HCT116 (cell line): ENCODE results near the gene RPL35A. TPM values are rescaled to one million over a fixed set of nuclear protein-coding genes. Genes with fewer than 3 reads are reported as not detected.

Experiments used
- ATAC-seq: fragments of 200-7000 bp; cut with Tn5 transposase; 2 replicates; pipeline ENCODE4 v1.9.1; 2020; ENCODE audit warnings: mild to moderate bottlenecking, moderate library complexity
- BruUV-seq: library from RNA; stranded (reverse); fragments of 400-500 nt; replicated peaks from 2 replicates; lab custom pipeline; 2021; lab: Mats Ljungman, UMichigan
- CTCF ChIA-PET: fragments of 300-600 bp; sonication (Branson Sonifier 250); formaldehyde crosslinking; loops from one replicate; lab custom pipeline; 2021; ENCODE audit warnings: antibody characterized with exemption; lab: Charles Lee
- POLR2A ChIA-PET: fragments of 300-600, 350-600 bp; sonication (Branson Sonifier 250); formaldehyde crosslinking; loops from one replicate; lab custom pipeline; 2021; ENCODE audit warnings: antibody characterized with exemption; lab: Charles Lee
- RAD21 ChIA-PET, 2 experiments: fragments of 300-600 bp; sonication (Branson Sonifier 250); formaldehyde crosslinking; loops; one replicate each; lab custom pipeline; 2023; ENCODE audit warnings: low total read pairs in 2 of 2; ENCODE audit not compliant: uncharacterized antibody in 2 of 2, unreplicated experiment in 2 of 2, low non-redundant PET in 1 of 2; lab: Charles Lee
- DNase-seq: peaks from one replicate; pipeline ENCODE4 v3.0.0-alpha.2; 2010; ENCODE audit warnings: low read depth, low spot score
- H2AFZ ChIP-seq: fragments of 200-600 bp; shearing (Covaris generic), sonication (generic); 2 replicates; pipeline ENCODE4 v1.6.1; 2017; ENCODE audit warnings: low read depth, mixed run types, mixed read lengths, antibody characterized with exemption, low read length; ENCODE audit not compliant: poor library complexity, severe bottlenecking
- H3K27ac ChIP-seq: 2 replicates; pipeline ENCODE4 v1.5.1; 2012; ENCODE audit warnings: low read depth, low read length
- H3K27me3 ChIP-seq: fragments of 200-600 bp; sonication (generic); 2 replicates; pipeline ENCODE4 v1.6.1; 2016; ENCODE audit warnings: mixed run types, low read length, mixed read lengths; ENCODE audit not compliant: insufficient read depth
- H3K36me3 ChIP-seq, 2 experiments: fragments of 200-500 bp in 1 of 2; fragments of 200-600 bp in 1 of 2; sonication (Bioruptor generic) in 1 of 2; sonication (generic) in 1 of 2; 2 replicates each; pipeline versions ENCODE4 v1.5.1 to v1.6.1; 2014 to 2016; ENCODE audit warnings: low read length in 2 of 2, inconsistent platforms in 1 of 2, mixed read lengths in 1 of 2, mixed run types in 1 of 2; ENCODE audit not compliant: insufficient read depth in 2 of 2, control insufficient read depth in 1 of 2
- H3K4me1 ChIP-seq, 2 experiments: fragments of 200-600 bp in 1 of 2; sonication (generic) in 1 of 2; 2 replicates each; pipeline versions ENCODE4 v1.5.1 to v1.6.1; 2012 to 2017; ENCODE audit warnings: low read length in 2 of 2, inconsistent platforms in 1 of 2, mild to moderate bottlenecking in 1 of 2, mixed read lengths in 1 of 2, mixed run types in 1 of 2, moderate library complexity in 1 of 2; ENCODE audit not compliant: insufficient read depth in 2 of 2, control insufficient read depth in 1 of 2
- H3K4me2 ChIP-seq: fragments of 200-600 bp; sonication (generic); 2 replicates; pipeline ENCODE4 v1.6.1; 2017; ENCODE audit warnings: mixed run types, low read length, mixed read lengths
- H3K4me3 ChIP-seq, 2 experiments: fragments of 200-600 bp in 1 of 2; sonication (generic) in 1 of 2; replicated peaks in 1 of 2; 2 replicates each; pipeline ENCODE4 v1.5.1; 2011 to 2016; ENCODE audit warnings: low read length in 2 of 2, control low read depth in 1 of 2, low read depth in 1 of 2, mild to moderate bottlenecking in 1 of 2, mixed read lengths in 1 of 2, mixed run types in 1 of 2
- H3K79me2 ChIP-seq: fragments of 200-600 bp; sonication (generic); 2 replicates; pipeline ENCODE4 v1.6.1; 2017; ENCODE audit warnings: mild to moderate bottlenecking, mixed run types, low read length, moderate library complexity, mixed read lengths; ENCODE audit not compliant: insufficient read depth
- H3K9ac ChIP-seq: fragments of 200-600 bp; sonication (generic); 2 replicates; pipeline ENCODE4 v1.6.1; 2016; ENCODE audit warnings: low read length, mixed read lengths
- H3K9me2 ChIP-seq: fragments of 200-600 bp; sonication (generic), shearing (Covaris generic); 2 replicates; pipeline ENCODE4 v1.6.1; 2017; ENCODE audit warnings: mixed run types, mild to moderate bottlenecking, moderate library complexity; ENCODE audit not compliant: insufficient read depth
- H3K9me3 ChIP-seq, 2 experiments: fragments of 200-500 bp in 1 of 2; fragments of 200-600 bp in 1 of 2; sonication (Bioruptor generic) in 1 of 2; sonication (generic) in 1 of 2; 2 replicates each; pipeline ENCODE4 v1.6.1; 2014 to 2017; ENCODE audit warnings: low read length in 2 of 2, mixed read lengths in 2 of 2, inconsistent platforms in 1 of 2, low read depth in 1 of 2, mild to moderate bottlenecking in 1 of 2, mixed run types in 1 of 2, moderate library complexity in 1 of 2; ENCODE audit not compliant: control insufficient read depth in 1 of 2, insufficient read depth in 1 of 2
- H4K20me1 ChIP-seq: fragments of 200-600 bp; sonication (generic), shearing (Covaris generic); 2 replicates; pipeline ENCODE4 v1.6.1; 2017; ENCODE audit warnings: mixed run types, mild to moderate bottlenecking, moderate library complexity; ENCODE audit not compliant: insufficient read depth
- ATF3 ChIP-seq: IDR thresholded peaks from 2 replicates; pipeline ENCODE4 v1.6.1; 2012
- CBX3 ChIP-seq: IDR thresholded peaks from 2 replicates; pipeline ENCODE4 v1.6.1; 2012; ENCODE audit warnings: low read depth
- CEBPB ChIP-seq: IDR thresholded peaks from 2 replicates; pipeline ENCODE4 v1.6.1; 2012; ENCODE audit warnings: low read depth
- ELF1 ChIP-seq: IDR thresholded peaks from 2 replicates; pipeline ENCODE4 v1.6.1; 2012; ENCODE audit warnings: low read depth, borderline replicate concordance
- EZH2 ChIP-seq: fragments of 200-600 bp; sonication (generic); IDR thresholded peaks from 2 replicates; pipeline ENCODE4 v1.6.1; 2017; ENCODE audit warnings: antibody characterized with exemption, mixed run types
- FOSL1 ChIP-seq: IDR thresholded peaks from 2 replicates; pipeline ENCODE4 v1.6.1; 2012; ENCODE audit warnings: low read depth
- JUND ChIP-seq: IDR thresholded peaks from 2 replicates; pipeline ENCODE4 v1.6.1; 2012
- POLR2A ChIP-seq: IDR thresholded peaks from 2 replicates; pipeline ENCODE4 v1.7.0; 2011; ENCODE audit warnings: borderline replicate concordance; ENCODE audit not compliant: insufficient read depth, insufficient read length; ENCODE audit errors: extremely low read depth
- POLR2AphosphoS5 ChIP-seq: IDR thresholded peaks from 2 replicates; pipeline ENCODE4 v1.6.1; 2011; ENCODE audit warnings: mild to moderate bottlenecking, low read depth, low read length, moderate library complexity
- RAD21 ChIP-seq: IDR thresholded peaks from 2 replicates; pipeline ENCODE4 v1.6.1; 2012; ENCODE audit warnings: low read depth, mild to moderate bottlenecking
- SIN3A ChIP-seq: IDR thresholded peaks from 2 replicates; pipeline ENCODE4 v1.6.1; 2012; ENCODE audit warnings: low read depth
- TCF7L2 ChIP-seq: IDR thresholded peaks from 2 replicates; pipeline ENCODE4 v1.7.0; 2011; ENCODE audit warnings: borderline replicate concordance, inconsistent platforms; ENCODE audit not compliant: insufficient read depth, insufficient read length; ENCODE audit errors: extremely low read depth
- YY1 ChIP-seq: IDR thresholded peaks from 2 replicates; pipeline ENCODE4 v1.6.1; 2011; ENCODE audit warnings: low read length, low read depth, moderate library complexity, mild to moderate bottlenecking; ENCODE audit not compliant: insufficient replicate concordance; ENCODE audit errors: extremely low read depth
- ZBTB33 ChIP-seq: IDR thresholded peaks from 2 replicates; pipeline ENCODE4 v1.6.1; 2011; ENCODE audit warnings: mild to moderate bottlenecking, low read length, moderate library complexity; ENCODE audit not compliant: insufficient replicate concordance; ENCODE audit errors: extremely low read depth
- ZNF274 ChIP-seq: fragments of 200-500 bp; sonication (Bioruptor generic); IDR thresholded peaks from 2 replicates; pipeline ENCODE4 v1.6.1; 2014; ENCODE audit warnings: mild to moderate bottlenecking, low read depth, low read length, inconsistent platforms
- intact Hi-C: fragments of 100-400 bp; cut with micrococcal nuclease; formaldehyde crosslinking; loops from 2 replicates; pipeline ENCODE4 v1.10.0; 2022
- total RNA-seq: library from RNA; stranded (reverse); gene quantifications from one replicate; pipeline ENCODE4 v1.2.1, GENCODE V29; 2021; ENCODE audit not compliant: unreplicated experiment
- TF ChIP-seq, protein P1 (sequence below), 3 experiments: fragments of 200-600 bp in 1 of 3; sonication (generic) in 1 of 3; IDR thresholded peaks in 2 of 3; conservative IDR thresholded peaks in 1 of 3; 2 replicates each; pipeline ENCODE4 v1.5.1; 2012 to 2017; ENCODE audit warnings: low read depth in 2 of 3, low read length in 2 of 3, antibody characterized with exemption in 1 of 3, borderline replicate concordance in 1 of 3, control low read depth in 1 of 3, mild to moderate bottlenecking in 1 of 3, mixed read lengths in 1 of 3, mixed run types in 1 of 3, moderate library complexity in 1 of 3; ENCODE audit not compliant: insufficient read depth in 1 of 3
- TF ChIP-seq, protein P2 (sequence below): IDR thresholded peaks from 2 replicates; pipeline ENCODE4 v1.6.1; 2012

RPL35A gene
- total RNA-seq, 1 experiment from 2014 or later, result 1,465 TPM

GRCh38 chr3:197936819-197937384, 13.1 kb upstream of the RPL35A start:
- ChIA-PET POLR2A (no interaction called here), CTCF (no interaction called here), RAD21 (no interaction called here)
- no peak overlapping the region for H3K9ac ChIP-seq
- no peaks in the 10 kb centered on the region for H4K20me1 ChIP-seq
- intact Hi-C loops, result no loop called here
- H3K4me2 ChIP-seq, result no peak overlapping the region
- H3K4me3 ChIP-seq, result no peak overlapping the region
- no peaks in the 10 kb centered on the region for H3K36me3 ChIP-seq
- H2AFZ ChIP-seq, result no peak overlapping the region
- DNase-seq, result no peak
- H3K27me3 ChIP-seq, result no peaks in the 10 kb centered on the region
- no peaks in the 10 kb centered on the region for H3K79me2 ChIP-seq
- H3K9me2 ChIP-seq, result no peaks in the 10 kb centered on the region
- H3K27ac ChIP-seq, result no peak overlapping the region
- TF ChIP-seq, protein P1, sequence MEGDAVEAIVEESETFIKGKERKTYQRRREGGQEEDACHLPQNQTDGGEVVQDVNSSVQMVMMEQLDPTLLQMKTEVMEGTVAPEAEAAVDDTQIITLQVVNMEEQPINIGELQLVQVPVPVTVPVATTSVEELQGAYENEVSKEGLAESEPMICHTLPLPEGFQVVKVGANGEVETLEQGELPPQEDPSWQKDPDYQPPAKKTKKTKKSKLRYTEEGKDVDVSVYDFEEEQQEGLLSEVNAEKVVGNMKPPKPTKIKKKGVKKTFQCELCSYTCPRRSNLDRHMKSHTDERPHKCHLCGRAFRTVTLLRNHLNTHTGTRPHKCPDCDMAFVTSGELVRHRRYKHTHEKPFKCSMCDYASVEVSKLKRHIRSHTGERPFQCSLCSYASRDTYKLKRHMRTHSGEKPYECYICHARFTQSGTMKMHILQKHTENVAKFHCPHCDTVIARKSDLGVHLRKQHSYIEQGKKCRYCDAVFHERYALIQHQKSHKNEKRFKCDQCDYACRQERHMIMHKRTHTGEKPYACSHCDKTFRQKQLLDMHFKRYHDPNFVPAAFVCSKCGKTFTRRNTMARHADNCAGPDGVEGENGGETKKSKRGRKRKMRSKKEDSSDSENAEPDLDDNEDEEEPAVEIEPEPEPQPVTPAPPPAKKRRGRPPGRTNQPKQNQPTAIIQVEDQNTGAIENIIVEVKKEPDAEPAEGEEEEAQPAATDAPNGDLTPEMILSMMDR (IDR thresholded peaks at IDR 0.05 in 2 of 3, conservative IDR thresholded peaks at IDR 0.05 in 1 of 3; ENCODE audit: borderline replicate concordance in 1 of 3, insufficient read depth in 1 of 3, low read depth in 2 of 3, low read length in 2 of 3), result no peak
- TF ChIP-seq SIN3A (no peak), YY1 (no peak), ZNF274 (no peak), FOSL1 (no peak), EZH2 (no peak), ELF1 (no peak), POLR2A (no peak), TCF7L2 (no peak), RAD21 (no peak), ZBTB33 (no peak), CBX3 (no peak), ATF3 (no peak), JUND (no peak), CEBPB (no peak), POLR2AphosphoS5 (no peak)
- TF ChIP-seq, protein P2, sequence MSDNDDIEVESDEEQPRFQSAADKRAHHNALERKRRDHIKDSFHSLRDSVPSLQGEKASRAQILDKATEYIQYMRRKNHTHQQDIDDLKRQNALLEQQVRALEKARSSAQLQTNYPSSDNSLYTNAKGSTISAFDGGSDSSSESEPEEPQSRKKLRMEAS, result no peak
- no peak for ATAC-seq
- no peaks in the 10 kb centered on the region for H3K9me3 ChIP-seq
- H3K4me1 ChIP-seq, result no peaks in the 10 kb centered on the region
- no TSS peak for BruUV-seq
